H1 (cell line): Measurements from ENCODE around the gene LPIN2.

Experiments used
- CEBPB ChIP-seq: IDR thresholded peaks from 2 replicates; pipeline ENCODE4 v1.6.1; 2012; ENCODE audit warnings: low read depth, low read length
- CTCF ChIP-seq, 3 experiments: IDR thresholded peaks; 1 replicate in 2 of 3; 2 replicates in 1 of 3; pipeline versions ENCODE4 v1.5.1 to v1.6.1; 2011; ENCODE audit warnings: low read length in 3 of 3, mild to moderate bottlenecking in 3 of 3, inconsistent platforms in 2 of 3, low read depth in 1 of 3, moderate library complexity in 1 of 3; ENCODE audit not compliant: insufficient read depth in 1 of 3; ENCODE audit errors: control extremely low read depth in 1 of 3
- NANOG ChIP-seq: IDR thresholded peaks from 2 replicates; pipeline ENCODE4 v1.6.1; 2011; ENCODE audit warnings: low read length, low read depth, mild to moderate bottlenecking, inconsistent platforms; ENCODE audit not compliant: insufficient read depth, poor library complexity, severe bottlenecking
- POLR2AphosphoS5 ChIP-seq: IDR thresholded peaks from 2 replicates; pipeline ENCODE4 v1.6.1; 2011; ENCODE audit warnings: low read depth, low read length
- RAD21 ChIP-seq, 2 experiments: IDR thresholded peaks in 1 of 2; conservative IDR thresholded peaks in 1 of 2; 2 replicates each; pipeline ENCODE4 v1.6.1; 2011; ENCODE audit warnings: low read depth in 2 of 2, low read length in 2 of 2, improper control_type of control experiment in 1 of 2, inconsistent platforms in 1 of 2, mild to moderate bottlenecking in 1 of 2, moderate library complexity in 1 of 2
- RFX5 ChIP-seq: IDR thresholded peaks from 2 replicates; pipeline ENCODE4 v1.6.1; 2011; ENCODE audit warnings: low read depth, low read length, improper control_type of control experiment, borderline replicate concordance
- SIN3A ChIP-seq, 2 experiments: IDR thresholded peaks in 1 of 2; conservative IDR thresholded peaks in 1 of 2; 2 replicates each; pipeline ENCODE4 v1.6.1; 2011 to 2012; ENCODE audit warnings: low read length in 2 of 2, improper control_type of control experiment in 1 of 2, low read depth in 1 of 2, mild to moderate bottlenecking in 1 of 2
- TEAD4 ChIP-seq: IDR thresholded peaks from 2 replicates; pipeline ENCODE4 v1.6.1; 2012; ENCODE audit warnings: low read depth, low read length, inconsistent platforms, mixed read lengths

GRCh38 chr18:3025544-3025943 is 12.6 kb upstream of the LPIN2 start:
- TF ChIP-seq CTCF (IDR thresholded peaks at IDR 0.05; ENCODE audit: control extremely low read depth in 1 of 3, insufficient read depth in 1 of 3, low read depth in 1 of 3, low read length in 3 of 3) (no peak), NANOG (no peak), CEBPB (no peak), RFX5 (no peak), TEAD4 (no peak), SIN3A (conservative IDR thresholded peaks at IDR 0.05 in 1 of 2, IDR thresholded peaks at IDR 0.05 in 1 of 2; ENCODE audit: low read depth in 1 of 2, low read length in 2 of 2) (no peak), POLR2AphosphoS5 (no peak), RAD21 (IDR thresholded peaks at IDR 0.05 in 1 of 2, conservative IDR thresholded peaks at IDR 0.05 in 1 of 2; ENCODE audit: low read depth in 2 of 2, low read length in 2 of 2) (no peak)
